ENCODE results near the gene AURKA. TPM values are rescaled to one million over a fixed set of nuclear protein-coding genes. Genes with fewer than 3 reads are reported as not detected.

AURKA gene
- total RNA-seq, 2 experiments from 2014 or later = 63.2 to 105 TPM

GRCh38 chr20:56373942-56374341 is 18.1 kb downstream of the AURKA start:
- DNase-seq (ENCODE audit: low spot score) = no peak
- no peak overlapping the region for H3K4me3 ChIP-seq (ENCODE audit: low read depth, low read length, poor library complexity, severe bottlenecking)
- H4K20me1 ChIP-seq (ENCODE audit: insufficient read depth, low read length) = peaks cover 12% of the 10 kb centered on the region; the same call in 1 of the 2 replicates
- H3K27ac ChIP-seq (ENCODE audit: low read depth, low read length, poor library complexity, severe bottlenecking) = no peak overlapping the region
- intact Hi-C loops (cut with micrococcal nuclease; ENCODE audit: unreplicated experiment) = no loop called here
- H3K79me2 ChIP-seq (ENCODE audit: insufficient read depth, low read depth, low read length) = peaks cover 45% of the 10 kb centered on the region
- no peak overlapping the region for H2AFZ ChIP-seq (ENCODE audit: low read length)
- no peak overlapping the region for H3K4me2 ChIP-seq (ENCODE audit: low read length)
- ChIA-PET POLR2A (interaction anchor here (0.6 to 1.1 kb wide), 4 partner anchors 15 to 416 kb away, joined by 3 to 5 read pairs (median 3); partner anchors contain the start of gene FAM210B), CTCF (ENCODE audit: unreplicated experiment) (no interaction called here)
- no peaks in the 10 kb centered on the region for H3K9me2 ChIP-seq (ENCODE audit: insufficient read depth, low read length)
- no peaks in the 10 kb centered on the region for H3K4me1 ChIP-seq (ENCODE audit: insufficient read depth, low read length, poor library complexity, severe bottlenecking)
- H3K9me3 ChIP-seq (ENCODE audit: low read length) = no peaks in the 10 kb centered on the region
- H3K36me3 ChIP-seq (ENCODE audit: insufficient read depth, low read length) = peaks cover 100% of the 10 kb centered on the region
- no TSS peak for BruUV-seq (replicated peaks)
- TF ChIP-seq CTCF (conservative IDR thresholded peaks at IDR 0.05; ENCODE audit: low read length) (no peak), EZH2phosphoT487 (IDR thresholded peaks at IDR 0.05; ENCODE audit: borderline replicate concordance, low read depth, low read length) (no peak)

DNA sequence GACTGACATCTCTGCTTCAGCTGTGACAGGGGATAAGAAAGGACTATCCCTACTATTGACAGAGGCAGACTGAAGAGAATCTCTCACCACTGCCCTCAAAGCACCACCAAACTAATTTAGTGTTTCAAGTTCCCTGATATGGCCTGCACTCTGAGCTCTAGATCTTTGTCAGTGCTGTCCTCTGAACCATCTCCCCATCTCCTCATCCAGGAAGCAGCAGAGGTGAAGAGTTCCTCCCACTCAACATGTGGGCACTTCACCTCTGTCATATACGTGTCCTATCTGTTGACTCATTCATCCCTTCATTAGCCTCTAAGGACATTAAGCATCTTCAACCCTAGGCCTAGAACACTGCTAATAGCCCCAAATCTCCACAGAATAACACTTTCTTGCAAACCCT is 19.2 kb downstream of the AURKA start:
- ChIA-PET POLR2A (interaction anchor here (1.1 to 1.6 kb wide), 3 partner anchors 8 to 21 kb away, joined by 3 to 6 read pairs (median 3); no protein-coding TSS in a partner anchor), CTCF (ENCODE audit: unreplicated experiment) (no interaction called here)
- no peak overlapping the region for H2AFZ ChIP-seq (ENCODE audit: low read length)
- H3K79me2 ChIP-seq (ENCODE audit: insufficient read depth, low read depth, low read length) = peaks cover 35% of the 10 kb centered on the region
- no peaks in the 10 kb centered on the region for H3K9me3 ChIP-seq (ENCODE audit: low read length)
- H3K4me3 ChIP-seq (ENCODE audit: low read depth, low read length, poor library complexity, severe bottlenecking) = no peak overlapping the region
- no TSS peak for BruUV-seq (replicated peaks)
- no peaks in the 10 kb centered on the region for H3K9me2 ChIP-seq (ENCODE audit: insufficient read depth, low read length)
- peaks cover 6% of the 10 kb centered on the region; the same call in 1 of the 2 replicates for H4K20me1 ChIP-seq (ENCODE audit: insufficient read depth, low read length)
- peaks cover 97% of the 10 kb centered on the region for H3K36me3 ChIP-seq (ENCODE audit: insufficient read depth, low read length)
- H3K4me1 ChIP-seq (ENCODE audit: insufficient read depth, low read length, poor library complexity, severe bottlenecking) = no peaks in the 10 kb centered on the region
- no peak for DNase-seq (ENCODE audit: low spot score)
- H3K27ac ChIP-seq (ENCODE audit: low read depth, low read length, poor library complexity, severe bottlenecking) = no peak overlapping the region
- TF ChIP-seq CTCF (conservative IDR thresholded peaks at IDR 0.05; ENCODE audit: low read length) (no peak), EZH2phosphoT487 (IDR thresholded peaks at IDR 0.05; ENCODE audit: borderline replicate concordance, low read depth, low read length) (no peak)
- no peak overlapping the region for H3K4me2 ChIP-seq (ENCODE audit: low read length)
- intact Hi-C loops (cut with micrococcal nuclease; ENCODE audit: unreplicated experiment) = no loop called here

DNA sequence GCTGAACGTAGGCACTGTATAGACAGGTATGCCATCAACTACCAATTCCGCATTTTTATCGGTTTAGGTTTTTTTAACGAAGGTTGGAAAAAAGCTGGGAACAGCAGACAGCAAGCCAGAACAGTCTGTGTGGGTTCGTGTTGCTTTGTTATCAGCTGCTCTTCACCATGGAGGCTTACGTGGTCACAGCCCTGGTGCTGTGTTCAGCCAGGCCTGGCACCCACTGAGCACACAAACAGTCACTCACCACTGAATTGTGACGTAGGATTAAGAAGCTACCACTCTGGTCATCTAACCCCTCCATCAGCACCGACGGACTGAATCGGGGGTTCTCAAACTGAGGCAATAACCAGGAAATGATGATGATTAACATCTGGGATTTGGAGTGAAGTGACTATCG is 20.0 kb downstream of the AURKA start:
- Histone ChIP-seq H3K36me3 (ENCODE audit: insufficient read depth, low read length) (peaks cover 91% of the 10 kb centered on the region), H4K20me1 (ENCODE audit: insufficient read depth, low read length) (peaks cover 5% of the 10 kb centered on the region; the same call in 1 of the 2 replicates), H3K9me3 (ENCODE audit: low read length) (no peaks in the 10 kb centered on the region), H2AFZ (ENCODE audit: low read length) (no peak overlapping the region), H3K4me1 (ENCODE audit: insufficient read depth, low read length, poor library complexity, severe bottlenecking) (no peaks in the 10 kb centered on the region), H3K79me2 (ENCODE audit: insufficient read depth, low read depth, low read length) (peaks cover 27% of the 10 kb centered on the region), H3K27ac (ENCODE audit: low read depth, low read length, poor library complexity, severe bottlenecking) (no peak overlapping the region), H3K4me2 (ENCODE audit: low read length) (no peak overlapping the region), H3K4me3 (ENCODE audit: low read depth, low read length, poor library complexity, severe bottlenecking) (no peak overlapping the region), H3K9me2 (ENCODE audit: insufficient read depth, low read length) (no peaks in the 10 kb centered on the region)
- TF ChIP-seq CTCF (conservative IDR thresholded peaks at IDR 0.05; ENCODE audit: low read length) = no peak
- no peak for TF ChIP-seq EZH2phosphoT487 (IDR thresholded peaks at IDR 0.05; ENCODE audit: borderline replicate concordance, low read depth, low read length)
- ChIA-PET POLR2A (interaction anchor here (0.9 to 1.6 kb wide), 2 partner anchors 13 kb away, joined by 5 to 6 read pairs; partner anchors contain the start of gene FAM210B), CTCF (ENCODE audit: unreplicated experiment) (no interaction called here)
- BruUV-seq (replicated peaks) = no TSS peak
- no peak for DNase-seq (ENCODE audit: low spot score)
- intact Hi-C loops (cut with micrococcal nuclease; ENCODE audit: unreplicated experiment) = no loop called here

Measured in OCI-LY7 (cell line).